ENCODE measurements around the gene FAM131C. TPM values are rescaled to one million over a fixed set of nuclear protein-coding genes. Genes with fewer than 3 reads are reported as not detected.
"Not testable (repeated sequence)": the region's sequence is repeated elsewhere in the genome, so short reads cannot be mapped to it uniquely, and the experiment has no call there.

Gene FAM131C
- polyA plus RNA-seq, 4 donors = 0.21 to 1.6 (median 0.45) TPM; not detected in 1

DNA sequence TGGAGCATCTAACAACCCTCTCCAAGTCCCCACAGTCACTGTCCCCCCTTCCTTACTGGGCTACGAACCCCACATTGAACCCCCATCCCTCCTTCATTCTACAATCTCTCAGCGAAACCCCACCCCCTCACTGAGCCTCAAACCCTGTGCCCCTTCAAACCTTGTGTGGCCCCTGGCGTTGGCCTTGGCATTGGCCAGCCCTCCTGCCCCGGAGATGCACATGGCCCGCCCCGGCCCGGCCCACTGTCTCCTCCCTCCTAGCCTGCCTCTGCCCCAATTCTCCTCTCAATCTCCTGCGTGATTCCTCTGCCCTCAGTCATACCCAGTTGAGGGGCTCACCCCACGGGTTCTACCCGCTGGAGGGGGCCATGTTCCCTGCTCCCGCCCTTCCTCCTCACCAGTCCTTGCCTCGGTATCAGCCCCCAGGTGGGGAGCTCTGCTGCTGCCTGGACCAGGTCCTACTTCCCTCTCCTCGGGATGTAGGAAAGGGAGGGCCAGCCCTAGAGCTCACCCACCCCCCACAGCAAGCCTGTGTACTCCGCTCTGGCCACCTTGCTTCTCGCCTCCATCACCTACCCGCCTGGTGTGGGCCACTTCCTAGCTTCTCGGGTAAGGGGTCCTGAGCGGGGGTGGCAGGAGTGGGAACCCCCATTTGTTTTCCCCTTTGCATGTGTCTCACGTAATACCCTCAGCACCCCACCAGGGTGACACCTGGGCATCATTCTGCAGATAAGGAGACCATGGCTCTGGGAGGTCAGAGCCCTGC is 45.0 kb downstream of the FAM131C start:
- Histone ChIP-seq H3K27me3 (ENCODE audit: control insufficient read depth in 3 of 3, insufficient read depth in 3 of 3, low read length in 3 of 3) (peaks cover 3 to 9% (median 7%) of the 10 kb centered on the region in 3 donors), H3K4me3 (ENCODE audit: low read depth in 1 of 3, low read length in 3 of 3) (no peak overlapping the region), H3K4me1 (ENCODE audit: control insufficient read depth in 3 of 3, insufficient read depth in 2 of 3, low read depth in 1 of 3, low read length in 2 of 3) (peaks cover 0 to 11% (median 0%) of the 10 kb centered on the region in 3 donors), H3K27ac (ENCODE audit: low read depth in 1 of 3, low read length in 2 of 3) (no peak overlapping the region), H3K9me3 (ENCODE audit: control insufficient read depth in 2 of 2, insufficient read depth in 1 of 2, low read depth in 1 of 2, low read length in 1 of 2) (no peaks in the 10 kb centered on the region), H3K36me3 (ENCODE audit: control insufficient read depth in 3 of 3, insufficient read depth in 2 of 3, low read depth in 1 of 3, low read length in 3 of 3) (no peaks in the 10 kb centered on the region)
- WGBS, 3 donors = 40 to 66% (median 50%) methylated on average over 19 of the region's 19 CpGs
- FAIRE-seq (no peak), DNase-seq (no peak)

GRCh38 chr1:16026723-16027484 is 46.5 kb downstream of the FAM131C start:
- peak in 1 of 2 donors; percentile 30 for DNase-seq
- Histone ChIP-seq H3K4me3 (ENCODE audit: low read depth in 1 of 3, low read length in 3 of 3) (no peak overlapping the region), H3K36me3 (ENCODE audit: control insufficient read depth in 3 of 3, insufficient read depth in 2 of 3, low read depth in 1 of 3, low read length in 3 of 3) (no peaks in the 10 kb centered on the region), H3K27me3 (ENCODE audit: control insufficient read depth in 3 of 3, insufficient read depth in 3 of 3, low read length in 3 of 3) (peaks cover 3 to 9% (median 7%) of the 10 kb centered on the region in 3 donors), H3K4me1 (ENCODE audit: control insufficient read depth in 3 of 3, insufficient read depth in 2 of 3, low read depth in 1 of 3, low read length in 2 of 3) (peaks cover 0 to 10% (median 0%) of the 10 kb centered on the region in 3 donors), H3K27ac (ENCODE audit: low read depth in 1 of 3, low read length in 2 of 3) (no peak overlapping the region), H3K9me3 (ENCODE audit: control insufficient read depth in 2 of 2, insufficient read depth in 1 of 2, low read depth in 1 of 2, low read length in 1 of 2) (no peaks in the 10 kb centered on the region)
- 6 to 13% (median 12%) methylated on average over 27 to 33 of the region's 33 CpGs for WGBS, 3 donors
- FAIRE-seq = no peak

DNA sequence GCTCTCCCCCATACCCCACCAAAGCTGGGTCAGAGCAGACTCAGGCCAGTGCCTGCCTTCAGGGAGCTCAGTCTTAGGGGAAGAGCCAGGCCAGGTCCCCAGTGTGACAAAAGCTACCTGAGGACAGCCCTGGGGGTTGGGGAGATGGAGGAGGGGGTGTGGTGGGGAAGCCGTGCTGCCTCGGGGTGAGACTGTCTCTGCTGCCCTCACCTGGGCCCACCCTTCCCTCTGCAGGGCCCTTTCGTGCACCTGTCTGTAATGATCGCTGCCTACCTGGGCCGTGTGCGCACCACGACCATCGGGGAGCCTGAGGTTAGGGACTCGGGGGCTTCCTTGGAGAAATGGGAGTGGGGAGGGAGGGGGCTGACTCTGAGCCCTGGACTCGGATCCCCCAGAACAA is 47.1 kb downstream of the FAM131C start:
- H3K36me3 ChIP-seq (ENCODE audit: control insufficient read depth in 3 of 3, insufficient read depth in 2 of 3, low read depth in 1 of 3, low read length in 3 of 3); FAIRE-seq; H3K9me3 ChIP-seq (ENCODE audit: control insufficient read depth in 2 of 2, insufficient read depth in 1 of 2, low read depth in 1 of 2, low read length in 1 of 2); DNase-seq; H3K4me3 ChIP-seq (ENCODE audit: low read depth in 1 of 3, low read length in 3 of 3); H3K27ac ChIP-seq (ENCODE audit: low read depth in 1 of 3, low read length in 2 of 3); H3K27me3 ChIP-seq (ENCODE audit: control insufficient read depth in 3 of 3, insufficient read depth in 3 of 3, low read length in 3 of 3): not testable (repeated sequence)
- peaks cover 0 to 16% (median 0%) of the 10 kb centered on the region in 3 donors for H3K4me1 ChIP-seq (ENCODE audit: control insufficient read depth in 3 of 3, insufficient read depth in 2 of 3, low read depth in 1 of 3, low read length in 2 of 3)
- 23 to 38% (median 28%) methylated on average over 9 of the region's 10 CpGs for WGBS, 3 donors

- FAIRE-seq = no peak
- Histone ChIP-seq H3K4me3 (ENCODE audit: low read depth in 1 of 3, low read length in 3 of 3) (no peak overlapping the region), H3K9me3 (ENCODE audit: control insufficient read depth in 2 of 2, insufficient read depth in 1 of 2, low read depth in 1 of 2, low read length in 1 of 2) (no peaks in the 10 kb centered on the region), H3K36me3 (ENCODE audit: control insufficient read depth in 3 of 3, insufficient read depth in 2 of 3, low read depth in 1 of 3, low read length in 3 of 3) (no peaks in the 10 kb centered on the region), H3K27me3 (ENCODE audit: control insufficient read depth in 3 of 3, insufficient read depth in 3 of 3, low read length in 3 of 3) (peaks cover 0 to 3% (median under 1%) of the 10 kb centered on the region in 3 donors), H3K4me1 (ENCODE audit: control insufficient read depth in 3 of 3, insufficient read depth in 2 of 3, low read depth in 1 of 3, low read length in 2 of 3) (peaks cover 0 to 25% (median 0%) of the 10 kb centered on the region in 3 donors), H3K27ac (ENCODE audit: low read depth in 1 of 3, low read length in 2 of 3) (no peak overlapping the region)
- 71 to 77% (median 72%) methylated on average over 7 of the region's 7 CpGs for WGBS, 3 donors
- no peak for DNase-seq
Measured at GRCh38 chr1:16023050-16023653, 50.3 kb downstream of the FAM131C start.

DNA sequence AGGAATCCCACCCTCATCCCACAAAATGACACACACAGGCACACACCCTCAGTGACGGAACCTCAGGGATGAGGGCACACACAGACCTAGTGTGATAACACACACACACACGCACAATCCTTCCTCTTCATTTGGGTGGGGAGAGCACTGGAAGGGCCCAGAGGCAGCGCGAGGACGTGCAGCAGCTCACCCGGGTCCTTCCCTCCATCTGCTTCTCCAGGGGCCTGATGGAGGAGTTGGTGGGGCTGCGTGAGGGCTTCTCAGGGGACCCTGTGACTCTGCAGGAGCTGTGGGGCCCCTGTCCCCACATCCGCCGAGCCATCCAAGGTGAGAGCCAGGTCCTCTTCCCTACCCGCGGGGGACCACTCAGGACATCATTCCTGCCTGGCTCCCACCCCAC is 51.1 kb downstream of the FAM131C start:
- Histone ChIP-seq H3K4me1 (ENCODE audit: control insufficient read depth in 3 of 3, insufficient read depth in 2 of 3, low read depth in 1 of 3, low read length in 2 of 3) (peaks cover 0 to 26% (median 0%) of the 10 kb centered on the region in 3 donors), H3K36me3 (ENCODE audit: control insufficient read depth in 3 of 3, insufficient read depth in 2 of 3, low read depth in 1 of 3, low read length in 3 of 3) (no peaks in the 10 kb centered on the region), H3K4me3 (ENCODE audit: low read depth in 1 of 3, low read length in 3 of 3) (no peak overlapping the region), H3K9me3 (ENCODE audit: control insufficient read depth in 2 of 2, insufficient read depth in 1 of 2, low read depth in 1 of 2, low read length in 1 of 2) (no peaks in the 10 kb centered on the region), H3K27ac (ENCODE audit: low read depth in 1 of 3, low read length in 2 of 3) (no peak overlapping the region), H3K27me3 (ENCODE audit: control insufficient read depth in 3 of 3, insufficient read depth in 3 of 3, low read length in 3 of 3) (no peaks in the 10 kb centered on the region)
- FAIRE-seq (no peak), DNase-seq (no peak)
- 72 to 81% (median 77%) methylated on average over 10 to 11 of the region's 11 CpGs for WGBS, 3 donors

GRCh38 chr1:16021681-16022080 is 51.8 kb downstream of the FAM131C start, which contains the start of gene CLCNKA:
CLCNKA (plus strand) TSS chr1:16022036; CDS start chr1:16022620, 584 bp downstream.
- no peaks in the 10 kb centered on the region for H3K36me3 ChIP-seq (ENCODE audit: control insufficient read depth in 3 of 3, insufficient read depth in 2 of 3, low read depth in 1 of 3, low read length in 3 of 3)
- no peak within 1 kb of the TSS for H3K4me3 ChIP-seq (ENCODE audit: low read depth in 1 of 3, low read length in 3 of 3)
- H3K4me1 ChIP-seq (ENCODE audit: control insufficient read depth in 3 of 3, insufficient read depth in 2 of 3, low read depth in 1 of 3, low read length in 2 of 3) = peaks cover 0 to 20% (median 0%) of the 10 kb centered on the region in 3 donors
- no peak within 1 kb of the TSS for H3K27ac ChIP-seq (ENCODE audit: low read depth in 1 of 3, low read length in 2 of 3)
- DNase-seq (no peak), FAIRE-seq (no peak)
- H3K9me3 ChIP-seq (ENCODE audit: control insufficient read depth in 2 of 2, insufficient read depth in 1 of 2, low read depth in 1 of 2, low read length in 1 of 2) = no peaks in the 10 kb centered on the region
- WGBS, 3 donors = 17 to 47% (median 24%) methylated on average over 6 of the region's 6 CpGs
- no peaks in the 10 kb centered on the region for H3K27me3 ChIP-seq (ENCODE audit: control insufficient read depth in 3 of 3, insufficient read depth in 3 of 3, low read length in 3 of 3)

DNA sequence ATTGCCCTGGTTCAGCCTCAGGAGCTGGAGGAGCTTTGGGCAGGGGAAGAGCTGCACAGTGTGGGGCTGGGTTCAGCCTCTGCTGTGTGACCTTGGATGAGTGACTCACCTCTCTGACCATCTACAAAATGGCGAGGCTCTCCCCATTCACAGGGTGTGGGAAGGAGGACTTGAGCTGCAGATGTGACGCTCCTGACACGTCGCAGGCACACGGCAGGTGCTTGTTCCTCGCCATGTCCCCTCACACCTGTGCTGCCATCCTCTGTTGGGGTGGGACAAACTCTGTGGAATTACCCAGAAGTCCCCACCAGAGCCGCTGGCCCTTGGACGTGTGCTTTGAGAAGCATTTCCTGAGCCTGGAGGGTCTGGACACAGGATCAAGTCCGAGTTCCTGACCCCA is 52.6 kb downstream of the FAM131C start:
- DNase-seq; H3K27me3 ChIP-seq (ENCODE audit: control insufficient read depth in 3 of 3, insufficient read depth in 3 of 3, low read length in 3 of 3); H3K36me3 ChIP-seq (ENCODE audit: control insufficient read depth in 3 of 3, insufficient read depth in 2 of 3, low read depth in 1 of 3, low read length in 3 of 3); H3K4me3 ChIP-seq (ENCODE audit: low read depth in 1 of 3, low read length in 3 of 3); FAIRE-seq; H3K27ac ChIP-seq (ENCODE audit: low read depth in 1 of 3, low read length in 2 of 3); H3K9me3 ChIP-seq (ENCODE audit: control insufficient read depth in 2 of 2, insufficient read depth in 1 of 2, low read depth in 1 of 2, low read length in 1 of 2): not testable (repeated sequence)
- 70 to 85% (median 75%) methylated on average over 9 of the region's 9 CpGs for WGBS, 3 donors
- peaks cover 0 to 20% (median 0%) of the 10 kb centered on the region in 3 donors for H3K4me1 ChIP-seq (ENCODE audit: control insufficient read depth in 3 of 3, insufficient read depth in 2 of 3, low read depth in 1 of 3, low read length in 2 of 3)

DNA sequence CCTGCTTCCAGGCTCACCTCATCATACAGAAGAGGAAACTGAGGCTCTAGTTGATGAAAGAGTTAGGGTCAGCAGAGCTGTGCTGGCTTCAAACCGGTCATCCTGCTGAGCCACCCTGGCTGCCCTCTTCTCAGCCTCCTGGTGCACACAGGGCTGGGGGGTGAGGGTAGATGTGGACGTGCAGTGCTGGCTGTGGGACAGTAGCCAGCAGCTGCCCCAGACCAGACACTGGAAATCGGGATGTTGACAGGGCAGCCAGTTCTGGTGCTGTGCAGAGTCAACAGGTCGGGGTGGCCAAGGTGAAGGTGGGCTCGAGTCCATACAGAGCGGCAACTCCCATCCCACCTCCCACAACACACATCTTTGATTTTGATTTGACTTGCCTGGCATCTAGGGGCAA is 53.1 kb downstream of the FAM131C start:
- Histone ChIP-seq H3K36me3 (ENCODE audit: control insufficient read depth in 3 of 3, insufficient read depth in 2 of 3, low read depth in 1 of 3, low read length in 3 of 3) (no peaks in the 10 kb centered on the region), H3K27ac (ENCODE audit: low read depth in 1 of 3, low read length in 2 of 3) (no peak overlapping the region), H3K27me3 (ENCODE audit: control insufficient read depth in 3 of 3, insufficient read depth in 3 of 3, low read length in 3 of 3) (no peaks in the 10 kb centered on the region), H3K9me3 (ENCODE audit: control insufficient read depth in 2 of 2, insufficient read depth in 1 of 2, low read depth in 1 of 2, low read length in 1 of 2) (no peaks in the 10 kb centered on the region), H3K4me3 (ENCODE audit: low read depth in 1 of 3, low read length in 3 of 3) (no peak overlapping the region), H3K4me1 (ENCODE audit: control insufficient read depth in 3 of 3, insufficient read depth in 2 of 3, low read depth in 1 of 3, low read length in 2 of 3) (peaks cover 0 to 20% (median 0%) of the 10 kb centered on the region in 3 donors)
- FAIRE-seq (no peak), DNase-seq (no peak)
- 83 to 89% (median 88%) methylated on average over 6 of the region's 6 CpGs for WGBS, 3 donors

All from small intestine (tissue), 7 donors.